Ramos (cell line): ENCODE data around the gene ZNF219.

Experiments
- in situ Hi-C: fragments of 300-500 bp; cut with MboI; formaldehyde crosslinking; loops from one replicate; pipeline ENCODE4 v1.14.3; 2022; ENCODE audit warnings: low sequenced_read_pairs; ENCODE audit not compliant: unreplicated experiment

The ZNF219 gene

DNA sequence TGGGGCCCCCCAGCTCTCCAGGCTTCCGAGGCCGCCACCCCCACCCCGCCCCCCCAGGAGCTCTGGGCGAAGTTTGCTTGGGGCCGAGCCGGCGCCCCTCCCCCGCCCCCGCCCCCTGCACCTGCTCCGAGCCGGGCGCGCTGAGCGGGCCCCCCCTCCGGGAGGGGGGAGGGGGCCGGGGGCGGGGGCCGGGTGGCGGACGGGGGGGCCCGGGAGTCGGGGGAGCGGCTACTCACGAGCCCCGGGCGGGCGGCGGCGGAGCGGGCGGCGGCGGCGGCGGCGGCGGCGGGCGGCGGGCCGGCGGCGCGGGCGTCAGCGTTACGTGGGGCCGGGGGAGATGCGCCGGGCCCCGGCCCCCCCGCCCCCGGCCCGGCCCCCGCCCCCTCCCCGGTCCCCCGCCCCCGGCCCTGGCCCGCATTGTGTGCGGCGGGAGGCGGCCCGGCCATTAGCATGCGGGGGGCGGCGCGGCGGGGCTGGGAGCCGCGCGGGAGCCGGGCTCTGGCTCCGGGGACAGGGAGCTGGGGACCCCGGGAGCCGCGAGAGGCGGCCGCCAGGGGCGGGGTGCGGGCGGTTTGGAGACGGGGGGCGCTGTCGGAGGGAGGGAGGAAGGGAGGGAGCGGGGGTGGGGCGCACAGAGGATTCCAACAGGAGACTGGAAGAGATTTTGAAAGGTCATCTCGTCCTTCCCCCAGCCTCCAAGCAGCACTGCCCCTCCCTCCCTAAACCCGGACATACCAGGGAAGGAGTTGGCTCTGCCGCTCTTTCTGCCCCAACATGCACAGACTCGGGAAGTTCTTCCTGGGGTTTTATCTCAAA is at the start of gene ZNF219:
TSS of gene ZNF219 (minus strand) at position 580 of the 816 bp plus-strand sequence. CDS start 5,064 bp downstream, outside the sequence.
- in situ Hi-C loops, result no loop called here

DNA sequence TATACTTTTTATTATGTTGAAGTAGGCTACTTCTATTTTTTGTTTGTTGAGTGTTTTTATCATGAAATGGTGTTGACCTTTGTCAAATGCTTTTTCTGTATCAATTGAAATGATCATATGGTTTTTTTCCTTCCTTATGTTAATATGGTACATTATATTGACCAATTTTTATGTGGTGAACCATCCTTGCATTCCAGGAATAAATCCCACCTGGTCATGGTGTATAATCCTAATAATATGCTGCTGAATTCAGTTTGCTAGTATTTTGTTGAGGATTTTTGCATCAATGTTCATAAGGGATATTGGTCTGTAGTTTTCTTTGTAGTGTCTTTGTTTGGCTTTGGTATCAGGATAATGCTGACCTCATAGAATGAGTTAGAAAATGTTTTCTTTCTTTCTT is 47.0 kb upstream of the ZNF219 start:
- in situ Hi-C loops, result no loop called here

DNA sequence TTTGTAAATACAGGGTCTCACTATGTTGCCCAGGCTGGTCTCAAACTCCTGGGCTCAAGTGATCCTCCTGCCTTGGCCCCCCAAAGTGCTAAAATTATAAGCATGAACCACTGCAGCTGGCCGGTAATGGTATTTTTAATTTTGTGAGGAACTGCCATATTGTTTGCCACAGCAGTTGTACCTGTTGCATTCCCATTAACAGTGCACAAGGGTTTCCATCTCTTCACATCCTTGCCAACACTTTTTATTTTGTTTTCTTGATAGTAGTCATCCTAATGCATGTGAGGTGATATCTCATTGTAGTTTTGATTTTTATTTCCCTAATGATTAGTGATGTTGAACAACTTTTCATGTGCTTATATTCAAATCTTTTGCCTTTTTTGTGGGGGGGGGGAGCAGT is 43.9 kb upstream of the ZNF219 start:
- in situ Hi-C loops, result no loop called here

DNA sequence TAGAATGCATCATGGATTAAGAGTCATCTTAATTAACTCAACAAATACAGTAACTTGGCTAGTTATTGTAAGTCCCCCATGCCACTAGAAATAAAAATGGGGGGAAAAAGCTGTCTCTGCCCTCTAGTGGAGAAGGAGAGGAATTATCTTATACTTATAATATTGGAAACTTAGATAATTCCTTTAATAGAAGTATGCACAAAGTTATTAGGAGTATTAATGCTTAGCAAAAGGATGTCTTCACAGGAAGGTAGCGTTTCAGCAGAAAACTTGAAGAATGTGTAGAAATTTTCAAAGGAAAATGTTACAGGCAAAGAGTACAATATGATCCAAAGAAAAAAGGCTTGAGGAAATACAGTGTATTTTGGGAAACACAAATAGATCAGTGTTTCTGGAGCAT is 37.6 kb upstream of the ZNF219 start:
- in situ Hi-C loops, result no loop called here

DNA sequence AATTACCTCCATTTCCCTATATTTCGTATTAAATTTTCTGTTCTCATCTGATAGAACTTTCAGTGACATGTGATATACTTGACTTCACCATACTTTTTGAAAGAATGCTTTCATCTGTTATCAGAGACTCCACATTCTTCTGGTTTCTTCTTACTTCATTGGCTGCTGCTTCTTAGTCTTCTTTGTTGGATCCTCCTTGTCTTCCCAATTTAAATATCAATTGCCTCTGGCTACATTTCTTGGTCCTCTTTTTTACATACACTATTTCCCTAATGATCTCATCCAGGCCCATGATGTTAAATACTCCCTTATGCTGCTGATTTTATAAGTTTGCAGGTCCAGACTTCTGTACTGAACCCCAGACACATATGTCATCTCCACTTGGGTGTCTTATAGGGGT is 35.4 kb upstream of the ZNF219 start:
- in situ Hi-C loops, result no loop called here

DNA sequence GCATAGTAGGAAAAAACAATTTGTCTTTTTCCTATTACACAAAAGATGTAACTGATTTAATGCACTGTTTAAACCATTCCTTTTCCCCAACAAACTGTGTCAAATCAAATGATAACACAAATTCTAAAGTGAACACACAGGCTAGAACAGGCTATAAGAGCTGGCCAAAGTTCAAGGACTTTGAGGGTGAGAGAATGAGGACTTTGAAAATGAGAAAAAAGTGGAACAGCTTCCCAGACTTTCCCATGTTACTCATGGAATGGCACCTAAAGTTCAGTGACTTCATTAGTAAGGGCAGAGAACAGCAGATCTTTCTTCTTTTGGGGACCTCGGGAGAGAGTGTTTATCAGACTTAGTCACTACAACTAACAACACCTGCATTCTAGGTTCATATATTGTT is 25.0 kb upstream of the ZNF219 start:
- in situ Hi-C loops, result no loop called here

DNA sequence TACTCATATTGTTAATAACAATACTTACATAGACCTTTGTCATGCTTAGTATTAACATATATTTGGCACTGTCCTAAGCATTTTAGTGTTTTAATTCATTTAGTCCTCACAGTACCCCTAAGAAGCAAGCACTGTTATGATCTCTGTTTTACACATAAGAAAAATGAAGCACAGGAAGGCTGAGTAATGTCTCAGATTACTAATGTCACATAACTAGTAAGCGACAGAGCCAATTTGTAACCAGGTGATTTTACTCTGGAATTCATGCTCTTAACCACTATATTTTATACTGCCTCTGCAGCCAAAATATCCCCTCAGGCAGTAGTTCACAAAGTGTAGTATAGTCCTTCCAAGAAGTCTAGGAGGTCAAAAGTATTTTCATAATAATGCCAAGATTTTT is 22.7 kb upstream of the ZNF219 start:
- in situ Hi-C loops, result no loop called here

DNA sequence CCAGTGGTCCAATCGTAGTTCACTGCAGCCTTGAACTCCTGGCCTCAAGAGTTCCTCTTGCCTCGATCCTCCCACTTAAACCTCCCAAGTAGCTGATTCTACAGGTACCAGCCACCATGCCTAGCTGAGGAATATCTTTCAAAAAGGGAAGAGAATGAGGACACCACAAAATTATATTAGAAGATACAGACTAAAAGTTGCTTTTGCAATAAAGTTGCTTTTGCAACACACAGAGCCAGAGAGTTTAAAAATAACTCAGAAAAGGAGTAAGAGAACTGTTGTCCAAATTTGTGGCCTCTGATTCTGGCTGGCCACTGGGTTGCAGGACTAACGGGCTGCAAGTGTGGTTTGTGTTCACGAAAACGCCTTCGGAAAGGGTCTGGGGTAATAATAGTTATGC is 22.2 kb upstream of the ZNF219 start:
- in situ Hi-C loops, result no loop called here

DNA sequence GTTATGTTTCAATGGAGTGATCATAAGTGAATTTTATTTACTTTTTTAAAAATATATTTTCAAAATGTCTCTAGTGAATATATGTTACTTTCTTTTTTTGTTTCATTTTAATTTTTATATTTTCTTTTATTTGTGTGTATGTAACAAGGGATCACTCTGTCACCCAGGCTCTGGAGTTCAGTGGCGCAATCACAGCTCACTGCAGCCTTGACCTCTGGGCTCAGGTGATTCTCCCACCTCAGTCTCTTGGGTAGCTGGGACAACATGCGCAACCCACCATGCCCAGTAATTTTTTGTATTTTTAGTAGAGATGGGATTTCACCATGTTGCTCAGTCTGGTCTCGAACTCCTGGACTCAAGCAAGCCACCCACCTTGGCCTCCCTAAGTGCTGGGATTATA is 20.5 kb upstream of the ZNF219 start:
- in situ Hi-C loops, result no loop called here

DNA sequence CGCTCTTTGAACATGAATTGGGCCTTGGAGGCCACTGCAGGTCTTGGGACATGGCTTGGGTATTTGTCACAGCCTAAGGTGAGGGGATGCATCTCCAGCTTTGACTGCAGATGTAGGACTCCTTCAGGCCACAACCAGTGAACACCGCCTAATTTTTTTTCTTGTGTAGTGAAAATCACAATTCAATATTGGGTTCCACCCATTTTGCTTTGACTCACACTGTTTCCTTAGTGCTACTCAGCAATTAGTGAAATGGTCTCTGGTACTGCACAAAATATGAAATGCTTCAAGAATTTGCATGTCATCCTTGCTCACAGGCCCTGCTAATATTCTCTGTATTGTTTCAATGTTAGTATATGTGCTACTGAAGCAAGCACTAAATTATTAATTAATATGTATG is 14.9 kb upstream of the ZNF219 start:
- in situ Hi-C loops, result no loop called here

DNA sequence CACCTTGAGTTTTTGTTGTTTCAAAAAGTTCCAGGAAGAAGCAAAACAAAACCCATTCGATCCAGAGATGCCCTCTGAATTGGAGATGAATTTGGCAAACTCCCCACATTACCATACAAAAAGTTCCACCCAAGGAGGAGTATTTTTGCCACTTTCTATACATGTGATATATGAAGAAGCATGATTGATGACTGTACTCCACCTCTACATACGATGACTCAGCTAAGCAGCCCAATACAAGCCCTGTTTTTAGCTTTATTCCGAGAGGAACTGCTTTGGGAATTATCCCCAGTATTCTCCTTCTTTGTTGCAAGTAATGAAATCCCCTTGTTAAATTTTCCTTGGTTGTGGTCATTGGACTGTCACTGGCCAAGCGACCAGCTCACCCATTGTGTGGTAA is 13.8 kb upstream of the ZNF219 start:
- in situ Hi-C loops, result no loop called here

DNA sequence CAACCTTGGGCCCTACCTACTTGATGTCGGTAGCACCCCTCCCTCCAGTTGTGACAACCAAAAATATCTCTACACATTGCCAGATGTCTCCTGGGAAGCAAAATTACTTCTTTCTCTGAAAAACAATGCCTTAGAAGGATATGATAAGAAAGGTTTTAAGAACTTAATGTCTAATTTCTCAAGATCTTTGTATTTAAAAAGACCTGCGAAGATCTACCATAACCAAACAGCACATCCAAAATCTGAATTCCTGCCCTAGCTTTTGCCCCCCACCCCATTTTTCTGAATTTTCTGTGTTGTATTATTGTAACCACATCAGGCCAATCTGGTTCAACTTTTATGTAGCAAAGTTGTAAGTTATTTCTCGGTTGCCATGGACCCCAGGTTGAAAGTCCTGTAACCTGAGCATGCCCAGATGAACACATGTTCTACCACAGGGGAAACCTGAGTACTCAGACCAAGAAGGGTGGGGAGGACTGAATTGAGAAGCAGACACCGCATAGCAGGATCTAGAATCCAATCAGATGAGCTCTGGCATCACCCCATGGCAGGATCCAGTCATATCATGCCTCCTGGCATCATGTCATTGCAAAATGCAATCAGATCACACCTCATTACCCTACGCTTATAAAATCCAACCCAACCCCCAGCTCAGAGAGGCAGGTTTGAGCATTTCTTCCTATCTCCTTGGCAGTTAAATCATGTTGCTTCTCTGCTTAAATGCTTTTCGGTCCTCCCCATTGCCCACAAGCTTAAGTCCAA is 11.1 kb upstream of the ZNF219 start:
- in situ Hi-C loops, result no loop called here

DNA sequence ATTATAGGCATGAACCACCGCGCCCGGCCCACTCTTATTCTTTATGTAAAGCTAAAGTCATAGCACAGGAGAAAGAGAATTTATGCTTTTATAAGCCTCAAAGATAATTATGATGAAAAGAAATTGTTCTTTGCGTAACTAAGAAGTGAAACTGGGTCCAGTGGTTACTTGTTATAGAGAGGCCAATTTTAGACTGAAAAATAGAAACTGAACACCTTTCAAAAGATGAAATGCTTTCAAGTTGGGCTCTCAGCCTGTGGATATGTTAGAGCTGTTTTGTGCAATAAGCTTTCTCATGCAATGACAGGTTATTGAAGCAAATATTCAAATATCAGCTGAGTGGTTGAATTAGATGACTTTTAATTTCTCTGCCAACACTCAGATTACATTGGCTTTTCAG is 10.3 kb upstream of the ZNF219 start:
- in situ Hi-C loops, result no loop called here

DNA sequence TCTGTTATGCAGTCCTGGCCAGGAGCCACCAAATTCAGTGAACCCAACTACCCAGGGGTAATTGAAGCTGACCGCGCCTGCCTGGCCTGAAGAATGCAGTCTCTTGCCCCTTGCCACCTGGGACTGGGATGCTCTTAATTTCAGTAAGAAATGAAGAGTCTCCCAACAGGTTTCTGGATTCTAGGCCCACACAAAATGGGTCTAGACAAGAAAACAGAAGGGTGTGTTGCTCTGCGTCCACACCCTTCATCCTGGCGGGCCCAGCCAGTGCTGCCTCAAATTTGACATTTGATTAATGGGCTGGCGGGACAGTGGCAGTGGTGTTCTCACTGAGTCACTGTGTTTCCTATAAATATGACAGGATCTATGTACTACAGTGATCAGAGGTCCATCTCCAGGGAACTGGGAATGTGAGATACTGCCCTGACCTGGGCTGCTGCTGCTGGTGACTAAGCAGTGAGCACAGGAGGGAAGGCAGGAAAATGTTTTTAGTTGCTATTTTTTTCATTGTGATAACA is 8.9 kb upstream of the ZNF219 start:
- in situ Hi-C loops, result no loop called here

DNA sequence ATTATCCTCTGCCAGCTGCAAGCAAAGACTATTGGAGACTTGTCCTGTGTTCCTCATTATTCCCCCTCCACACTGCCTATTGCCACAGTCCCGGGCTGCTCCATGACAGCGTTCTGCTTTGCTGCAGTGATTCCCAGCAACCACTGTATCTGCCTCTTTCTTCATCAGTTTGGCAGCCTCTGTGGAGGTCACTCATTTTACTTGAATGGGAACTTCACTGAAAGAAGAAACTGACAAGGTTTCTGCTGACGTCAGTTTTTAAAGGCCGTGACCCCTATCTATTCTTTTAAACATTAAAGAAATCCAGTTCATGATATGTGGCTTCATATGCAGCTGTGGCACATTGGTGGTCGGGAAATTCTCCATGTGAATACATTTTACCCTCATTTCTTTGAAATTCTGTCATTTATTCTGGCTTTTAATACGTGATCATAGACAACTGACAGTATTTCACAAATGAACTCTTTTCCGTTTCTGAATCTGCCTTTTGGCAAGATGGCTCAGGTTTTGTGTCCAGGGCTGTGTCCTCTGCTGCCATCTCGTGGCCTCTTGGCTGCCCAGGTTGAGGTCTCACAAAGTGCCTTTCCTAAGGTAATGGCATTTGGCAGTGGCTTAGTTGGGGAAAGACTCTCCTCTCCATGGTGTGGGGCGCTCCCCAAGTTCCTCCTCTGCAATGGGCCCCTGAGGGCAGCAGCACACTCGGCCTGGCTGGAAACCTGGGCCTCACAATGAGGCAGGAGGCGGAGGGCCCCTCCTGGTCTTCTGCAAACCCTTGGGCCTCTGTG is 8.2 kb upstream of the ZNF219 start:
- in situ Hi-C loops, result no loop called here

DNA sequence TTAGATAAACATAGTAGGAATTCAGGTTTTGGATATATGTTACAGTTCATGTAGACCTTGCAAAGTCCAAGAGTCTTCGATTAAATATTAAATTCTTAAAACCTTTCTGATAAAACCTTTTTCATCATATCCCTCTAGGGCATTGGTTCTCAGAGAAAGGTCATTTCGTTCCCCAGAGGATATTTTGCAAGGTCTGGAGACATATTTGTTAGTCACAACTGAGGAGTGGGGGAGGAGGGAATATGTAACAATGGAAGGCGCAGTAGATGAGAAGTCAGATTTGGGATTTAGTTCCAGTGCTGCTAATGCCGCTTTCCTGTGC is 7.7 kb upstream of the ZNF219 start:
- in situ Hi-C loops, result no loop called here

DNA sequence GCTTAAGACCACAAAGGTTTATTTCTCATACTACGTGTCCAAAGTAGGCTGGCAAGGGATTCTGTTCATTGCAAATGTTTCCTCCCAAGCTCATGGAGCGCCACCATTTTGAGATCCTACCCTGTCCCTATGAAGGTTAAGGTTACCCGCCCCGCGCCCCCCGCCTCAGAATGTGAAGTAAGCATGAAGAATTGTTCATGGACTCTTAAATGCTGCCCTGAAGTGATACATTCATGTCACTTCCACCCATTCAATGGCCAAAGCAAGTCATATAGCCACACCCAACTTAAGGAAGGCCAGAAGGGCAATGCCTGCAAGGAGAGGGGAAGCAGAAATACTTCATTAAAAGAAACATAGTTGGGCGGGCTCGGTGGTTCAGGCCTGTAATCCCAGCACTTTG is 6.6 kb upstream of the ZNF219 start:
- in situ Hi-C loops, result no loop called here

DNA sequence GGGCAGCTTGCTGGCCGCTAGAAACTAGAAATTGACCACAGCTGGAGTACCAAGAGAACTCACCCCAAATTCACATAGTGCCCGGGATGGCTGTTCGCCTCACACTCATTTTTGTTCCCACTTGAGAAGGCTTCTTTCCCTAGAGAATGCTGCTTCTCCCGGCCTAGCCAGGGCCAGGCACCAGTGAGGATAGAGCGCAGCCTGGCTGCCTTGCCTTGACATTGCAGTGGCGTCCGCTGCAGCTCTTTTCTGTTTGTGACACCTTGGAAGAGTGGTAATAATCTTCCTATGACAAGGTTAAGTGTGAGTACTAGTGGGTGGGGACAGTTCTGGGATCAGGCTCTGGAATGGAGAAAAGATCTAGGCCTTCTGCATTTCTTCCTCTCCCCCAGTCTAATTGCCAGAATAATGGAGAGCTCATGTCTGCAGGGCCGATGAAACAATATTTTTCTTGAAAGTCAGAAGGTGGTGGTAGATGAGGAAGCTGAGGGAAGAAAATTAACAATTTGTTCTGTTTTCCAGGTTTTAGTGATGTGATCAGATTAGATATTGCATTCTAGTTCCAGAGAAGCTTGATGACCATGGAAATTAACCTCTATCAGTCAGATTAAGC is 6.1 kb upstream of the ZNF219 start:
- in situ Hi-C loops, result no loop called here

DNA sequence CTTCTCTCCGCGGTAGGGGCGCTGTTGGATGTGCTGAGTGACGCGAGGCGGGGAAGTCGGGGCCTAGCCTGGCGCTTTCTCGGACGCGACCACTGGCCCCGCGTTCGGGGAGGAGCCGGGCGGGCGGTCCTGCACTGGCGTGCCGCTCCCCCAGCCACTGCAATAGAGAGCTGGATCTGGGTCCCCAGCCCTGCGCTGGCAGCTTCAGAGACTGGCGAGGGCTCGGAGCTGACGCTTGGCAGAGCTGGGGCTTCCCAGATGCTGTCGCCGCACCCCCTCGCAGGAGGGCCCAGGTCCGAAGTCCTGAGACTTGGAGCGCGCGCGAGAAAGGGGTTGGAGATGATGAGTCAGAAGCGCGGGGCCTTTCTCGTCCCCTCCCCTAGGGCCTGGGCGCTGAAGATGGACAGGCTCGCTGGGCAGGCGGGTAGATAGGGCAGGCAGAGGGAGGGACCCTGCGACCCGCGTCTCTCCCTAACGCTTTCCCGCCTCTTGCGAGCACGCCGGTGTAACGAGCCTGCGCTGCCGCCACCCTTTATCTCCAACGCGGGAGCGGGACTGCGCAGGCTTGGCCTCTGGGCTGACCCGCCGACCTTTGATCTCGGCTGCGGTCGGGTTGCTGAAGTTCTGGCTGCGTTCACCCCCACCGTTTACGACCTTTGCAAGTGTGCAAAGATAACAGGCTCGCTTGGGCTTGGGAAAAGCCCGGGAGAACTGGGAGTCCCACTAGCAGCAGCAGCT is 5.4 kb upstream of the ZNF219 start:
- in situ Hi-C loops, result no loop called here

DNA sequence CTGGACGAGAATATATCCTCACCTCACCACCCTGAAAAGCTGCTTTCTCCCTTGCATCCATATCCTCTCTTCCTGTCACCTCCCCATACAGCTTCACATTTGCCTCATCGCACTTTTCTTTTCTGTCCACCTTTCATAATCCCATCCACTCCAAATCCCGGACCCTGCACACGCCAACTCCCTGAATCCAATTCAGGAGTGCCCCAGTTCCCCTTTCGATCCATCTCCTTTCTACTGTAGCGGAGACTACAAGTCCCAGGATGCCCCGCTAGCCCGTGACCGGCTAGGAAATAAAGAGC is 4.9 kb upstream of the ZNF219 start:
- in situ Hi-C loops, result no loop called here
